HCT116 (cell line): ENCODE measurements around the gene DDOST. TPM values are rescaled to one million over a fixed set of nuclear protein-coding genes. Genes with fewer than 3 reads are reported as not detected.

Experiments used
- ATAC-seq: fragments of 200-7000 bp; cut with Tn5 transposase; 2 replicates; pipeline ENCODE4 v1.9.1; 2020; ENCODE audit warnings: mild to moderate bottlenecking, moderate library complexity
- BruUV-seq: library from RNA; stranded (reverse); fragments of 400-500 nt; replicated peaks from 2 replicates; lab custom pipeline; 2021; lab: Mats Ljungman, UMichigan
- CTCF ChIA-PET: fragments of 300-600 bp; sonication (Branson Sonifier 250); formaldehyde crosslinking; loops from one replicate; lab custom pipeline; 2021; ENCODE audit warnings: antibody characterized with exemption; lab: Charles Lee
- POLR2A ChIA-PET: fragments of 300-600, 350-600 bp; sonication (Branson Sonifier 250); formaldehyde crosslinking; loops from one replicate; lab custom pipeline; 2021; ENCODE audit warnings: antibody characterized with exemption; lab: Charles Lee
- RAD21 ChIA-PET, 2 experiments: fragments of 300-600 bp; sonication (Branson Sonifier 250); formaldehyde crosslinking; loops; one replicate each; lab custom pipeline; 2023; ENCODE audit warnings: low total read pairs in 2 of 2; ENCODE audit not compliant: uncharacterized antibody in 2 of 2, unreplicated experiment in 2 of 2, low non-redundant PET in 1 of 2; lab: Charles Lee
- DNase-seq: peaks from one replicate; pipeline ENCODE4 v3.0.0-alpha.2; 2010; ENCODE audit warnings: low read depth, low spot score
- H2AFZ ChIP-seq: fragments of 200-600 bp; shearing (Covaris generic), sonication (generic); 2 replicates; pipeline ENCODE4 v1.6.1; 2017; ENCODE audit warnings: low read depth, mixed run types, mixed read lengths, antibody characterized with exemption, low read length; ENCODE audit not compliant: poor library complexity, severe bottlenecking
- H3K27ac ChIP-seq: 2 replicates; pipeline ENCODE4 v1.5.1; 2012; ENCODE audit warnings: low read depth, low read length
- H3K27me3 ChIP-seq: fragments of 200-600 bp; sonication (generic); 2 replicates; pipeline ENCODE4 v1.6.1; 2016; ENCODE audit warnings: mixed run types, low read length, mixed read lengths; ENCODE audit not compliant: insufficient read depth
- H3K36me3 ChIP-seq, 2 experiments: fragments of 200-500 bp in 1 of 2; fragments of 200-600 bp in 1 of 2; sonication (Bioruptor generic) in 1 of 2; sonication (generic) in 1 of 2; 2 replicates each; pipeline versions ENCODE4 v1.5.1 to v1.6.1; 2014 to 2016; ENCODE audit warnings: low read length in 2 of 2, inconsistent platforms in 1 of 2, mixed read lengths in 1 of 2, mixed run types in 1 of 2; ENCODE audit not compliant: insufficient read depth in 2 of 2, control insufficient read depth in 1 of 2
- H3K4me1 ChIP-seq, 2 experiments: fragments of 200-600 bp in 1 of 2; sonication (generic) in 1 of 2; 2 replicates each; pipeline versions ENCODE4 v1.5.1 to v1.6.1; 2012 to 2017; ENCODE audit warnings: low read length in 2 of 2, inconsistent platforms in 1 of 2, mild to moderate bottlenecking in 1 of 2, mixed read lengths in 1 of 2, mixed run types in 1 of 2, moderate library complexity in 1 of 2; ENCODE audit not compliant: insufficient read depth in 2 of 2, control insufficient read depth in 1 of 2
- H3K4me2 ChIP-seq: fragments of 200-600 bp; sonication (generic); 2 replicates; pipeline ENCODE4 v1.6.1; 2017; ENCODE audit warnings: mixed run types, low read length, mixed read lengths
- H3K4me3 ChIP-seq, 2 experiments: fragments of 200-600 bp in 1 of 2; sonication (generic) in 1 of 2; replicated peaks in 1 of 2; 2 replicates each; pipeline ENCODE4 v1.5.1; 2011 to 2016; ENCODE audit warnings: low read length in 2 of 2, control low read depth in 1 of 2, low read depth in 1 of 2, mild to moderate bottlenecking in 1 of 2, mixed read lengths in 1 of 2, mixed run types in 1 of 2
- H3K79me2 ChIP-seq: fragments of 200-600 bp; sonication (generic); 2 replicates; pipeline ENCODE4 v1.6.1; 2017; ENCODE audit warnings: mild to moderate bottlenecking, mixed run types, low read length, moderate library complexity, mixed read lengths; ENCODE audit not compliant: insufficient read depth
- H3K9ac ChIP-seq: fragments of 200-600 bp; sonication (generic); 2 replicates; pipeline ENCODE4 v1.6.1; 2016; ENCODE audit warnings: low read length, mixed read lengths
- H3K9me2 ChIP-seq: fragments of 200-600 bp; sonication (generic), shearing (Covaris generic); 2 replicates; pipeline ENCODE4 v1.6.1; 2017; ENCODE audit warnings: mixed run types, mild to moderate bottlenecking, moderate library complexity; ENCODE audit not compliant: insufficient read depth
- H3K9me3 ChIP-seq, 2 experiments: fragments of 200-500 bp in 1 of 2; fragments of 200-600 bp in 1 of 2; sonication (Bioruptor generic) in 1 of 2; sonication (generic) in 1 of 2; 2 replicates each; pipeline ENCODE4 v1.6.1; 2014 to 2017; ENCODE audit warnings: low read length in 2 of 2, mixed read lengths in 2 of 2, inconsistent platforms in 1 of 2, low read depth in 1 of 2, mild to moderate bottlenecking in 1 of 2, mixed run types in 1 of 2, moderate library complexity in 1 of 2; ENCODE audit not compliant: control insufficient read depth in 1 of 2, insufficient read depth in 1 of 2
- H4K20me1 ChIP-seq: fragments of 200-600 bp; sonication (generic), shearing (Covaris generic); 2 replicates; pipeline ENCODE4 v1.6.1; 2017; ENCODE audit warnings: mixed run types, mild to moderate bottlenecking, moderate library complexity; ENCODE audit not compliant: insufficient read depth
- CBX3 ChIP-seq: IDR thresholded peaks from 2 replicates; pipeline ENCODE4 v1.6.1; 2012; ENCODE audit warnings: low read depth
- CEBPB ChIP-seq: IDR thresholded peaks from 2 replicates; pipeline ENCODE4 v1.6.1; 2012; ENCODE audit warnings: low read depth
- EGR1 ChIP-seq: IDR thresholded peaks from 2 replicates; pipeline ENCODE4 v1.6.1; 2012; ENCODE audit warnings: low read depth
- ELF1 ChIP-seq: IDR thresholded peaks from 2 replicates; pipeline ENCODE4 v1.6.1; 2012; ENCODE audit warnings: low read depth, borderline replicate concordance
- EZH2phosphoT487 ChIP-seq: fragments of 200-600 bp; IDR thresholded peaks from 2 replicates; pipeline ENCODE4 v1.6.1; 2018; ENCODE audit warnings: antibody characterized with exemption, borderline replicate concordance
- POLR2AphosphoS5 ChIP-seq: IDR thresholded peaks from 2 replicates; pipeline ENCODE4 v1.6.1; 2011; ENCODE audit warnings: mild to moderate bottlenecking, low read depth, low read length, moderate library complexity
- RAD21 ChIP-seq: IDR thresholded peaks from 2 replicates; pipeline ENCODE4 v1.6.1; 2012; ENCODE audit warnings: low read depth, mild to moderate bottlenecking
- SP1 ChIP-seq: IDR thresholded peaks from 2 replicates; pipeline ENCODE4 v1.6.1; 2012; ENCODE audit warnings: low read depth
- SRF ChIP-seq: IDR thresholded peaks from 2 replicates; pipeline ENCODE4 v1.6.1; 2012; ENCODE audit warnings: low read depth
- ZFX ChIP-seq: fragments of 450-650 bp; IDR thresholded peaks from 2 replicates; pipeline ENCODE4 v1.6.1; 2017
- ZNF274 ChIP-seq: fragments of 200-500 bp; sonication (Bioruptor generic); IDR thresholded peaks from 2 replicates; pipeline ENCODE4 v1.6.1; 2014; ENCODE audit warnings: mild to moderate bottlenecking, low read depth, low read length, inconsistent platforms
- intact Hi-C: fragments of 100-400 bp; cut with micrococcal nuclease; formaldehyde crosslinking; loops from 2 replicates; pipeline ENCODE4 v1.10.0; 2022
- total RNA-seq: library from RNA; stranded (reverse); gene quantifications from one replicate; pipeline ENCODE4 v1.2.1, GENCODE V29; 2021; ENCODE audit not compliant: unreplicated experiment
- TF ChIP-seq, protein P1 (sequence below): IDR thresholded peaks from 2 replicates; pipeline ENCODE4 v1.6.1; 2012
- TF ChIP-seq, protein P2 (sequence below): IDR thresholded peaks from 2 replicates; pipeline ENCODE4 v1.6.1; 2012; ENCODE audit warnings: low read depth
- TF ChIP-seq, protein P3 (sequence below): IDR thresholded peaks from 2 replicates; pipeline ENCODE4 v1.6.1; 2012
- TF ChIP-seq, protein P4 (sequence below): IDR thresholded peaks from 2 replicates; pipeline ENCODE4 v1.6.1; 2011; ENCODE audit warnings: mild to moderate bottlenecking, low read length, moderate library complexity; ENCODE audit not compliant: insufficient replicate concordance; ENCODE audit errors: extremely low read depth

DDOST gene
- total RNA-seq, 1 experiment from 2014 or later = 387 TPM

DNA sequence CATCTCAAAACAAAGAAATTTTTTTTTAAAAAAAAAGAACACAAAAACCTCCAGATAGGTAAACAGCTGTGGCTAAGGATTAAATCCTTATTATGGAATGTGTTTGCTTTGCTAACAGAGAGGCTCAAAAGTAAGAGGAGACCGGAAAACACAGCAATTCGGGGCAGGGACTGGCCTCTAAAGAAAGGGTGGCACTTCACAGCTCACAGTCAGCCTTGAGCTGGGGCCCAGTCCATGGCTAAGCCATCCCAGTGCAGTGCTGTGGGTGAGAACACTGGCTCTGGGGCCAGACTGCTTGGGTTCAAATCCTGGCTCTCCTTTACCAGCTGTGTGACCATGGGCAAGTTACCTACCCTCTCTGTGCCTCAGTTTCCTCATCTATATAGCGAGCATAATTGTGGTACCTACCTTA is 28.5 kb upstream of the DDOST start:
- BruUV-seq = no TSS peak
- intact Hi-C loops = no loop called here
- Histone ChIP-seq H3K27me3 (no peaks in the 10 kb centered on the region), H3K27ac (no peak overlapping the region), H3K9ac (no peak overlapping the region), H3K9me3 (no peaks in the 10 kb centered on the region), H3K9me2 (no peaks in the 10 kb centered on the region), H3K4me1 (no peaks in the 10 kb centered on the region), H3K4me2 (no peak overlapping the region), H4K20me1 (no peaks in the 10 kb centered on the region), H2AFZ (no peak overlapping the region), H3K79me2 (no peaks in the 10 kb centered on the region), H3K36me3 (no peaks in the 10 kb centered on the region), H3K4me3 (no peak overlapping the region)
- no peak for ATAC-seq
- no peak for TF ChIP-seq RAD21
- TF ChIP-seq CEBPB = no peak
- no peak for TF ChIP-seq CBX3
- no peak for TF ChIP-seq EZH2phosphoT487
- TF ChIP-seq, protein P1, sequence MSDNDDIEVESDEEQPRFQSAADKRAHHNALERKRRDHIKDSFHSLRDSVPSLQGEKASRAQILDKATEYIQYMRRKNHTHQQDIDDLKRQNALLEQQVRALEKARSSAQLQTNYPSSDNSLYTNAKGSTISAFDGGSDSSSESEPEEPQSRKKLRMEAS = no peak
- no peak for TF ChIP-seq SP1
- ChIA-PET POLR2A (no interaction called here), CTCF (no interaction called here), RAD21 (no interaction called here)
- DNase-seq = no peak

DNA sequence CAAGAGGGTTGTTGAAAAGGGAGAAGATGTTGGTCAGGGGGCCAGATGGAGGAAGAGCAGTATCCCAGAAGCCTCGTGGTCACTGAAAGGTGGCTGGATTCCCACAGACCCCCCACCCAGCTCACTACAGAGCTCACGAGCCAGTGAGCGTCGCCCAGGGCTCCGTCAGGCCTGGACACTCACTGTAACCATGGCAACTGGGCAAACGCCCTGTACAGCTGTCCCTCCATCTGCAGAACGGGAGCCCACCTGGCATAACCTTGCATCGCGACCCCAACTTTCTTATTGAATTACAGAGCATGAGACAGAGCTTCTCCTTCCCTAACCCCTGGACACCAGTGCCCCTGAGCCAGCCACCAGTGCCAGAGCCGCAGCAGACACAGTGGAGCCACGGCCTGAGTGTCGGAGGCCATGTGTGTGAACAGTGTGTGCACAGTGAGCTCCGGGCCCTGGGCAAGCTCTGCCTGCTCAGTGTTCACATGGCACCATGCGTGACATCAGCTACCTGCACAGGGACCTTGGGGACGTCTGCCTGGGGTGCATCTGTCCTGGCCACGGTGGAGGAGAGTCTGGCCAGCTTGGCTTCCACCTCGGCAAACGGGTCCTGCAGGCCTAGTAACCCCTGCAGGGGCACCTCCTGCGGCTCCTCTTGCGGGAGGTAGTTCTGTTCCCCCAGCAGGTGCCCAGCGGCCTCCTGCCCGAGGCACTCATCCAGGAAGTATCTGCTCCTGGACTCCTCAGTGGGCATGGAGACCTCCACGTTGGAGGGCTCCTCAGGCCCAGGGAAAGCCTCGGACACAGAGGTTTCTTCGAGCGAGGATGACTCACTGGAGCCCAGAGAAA is 25.9 kb upstream of the DDOST start:
- DNase-seq (no peak), ATAC-seq (no peak)
- no peaks in the 10 kb centered on the region for H3K27me3 ChIP-seq
- ChIA-PET CTCF (no interaction called here), RAD21 (no interaction called here), POLR2A (no interaction called here)
- H3K9me2 ChIP-seq = no peaks in the 10 kb centered on the region
- no peak overlapping the region for H3K4me2 ChIP-seq
- no peak overlapping the region for H2AFZ ChIP-seq
- H4K20me1 ChIP-seq = no peaks in the 10 kb centered on the region
- no peak overlapping the region for H3K27ac ChIP-seq
- BruUV-seq = no TSS peak
- H3K79me2 ChIP-seq = no peaks in the 10 kb centered on the region
- H3K36me3 ChIP-seq = no peaks in the 10 kb centered on the region
- no peaks in the 10 kb centered on the region for H3K4me1 ChIP-seq
- intact Hi-C loops = no loop called here
- no peak overlapping the region for H3K4me3 ChIP-seq
- no peak overlapping the region for H3K9ac ChIP-seq
- no peaks in the 10 kb centered on the region for H3K9me3 ChIP-seq
- TF ChIP-seq, protein P2, sequence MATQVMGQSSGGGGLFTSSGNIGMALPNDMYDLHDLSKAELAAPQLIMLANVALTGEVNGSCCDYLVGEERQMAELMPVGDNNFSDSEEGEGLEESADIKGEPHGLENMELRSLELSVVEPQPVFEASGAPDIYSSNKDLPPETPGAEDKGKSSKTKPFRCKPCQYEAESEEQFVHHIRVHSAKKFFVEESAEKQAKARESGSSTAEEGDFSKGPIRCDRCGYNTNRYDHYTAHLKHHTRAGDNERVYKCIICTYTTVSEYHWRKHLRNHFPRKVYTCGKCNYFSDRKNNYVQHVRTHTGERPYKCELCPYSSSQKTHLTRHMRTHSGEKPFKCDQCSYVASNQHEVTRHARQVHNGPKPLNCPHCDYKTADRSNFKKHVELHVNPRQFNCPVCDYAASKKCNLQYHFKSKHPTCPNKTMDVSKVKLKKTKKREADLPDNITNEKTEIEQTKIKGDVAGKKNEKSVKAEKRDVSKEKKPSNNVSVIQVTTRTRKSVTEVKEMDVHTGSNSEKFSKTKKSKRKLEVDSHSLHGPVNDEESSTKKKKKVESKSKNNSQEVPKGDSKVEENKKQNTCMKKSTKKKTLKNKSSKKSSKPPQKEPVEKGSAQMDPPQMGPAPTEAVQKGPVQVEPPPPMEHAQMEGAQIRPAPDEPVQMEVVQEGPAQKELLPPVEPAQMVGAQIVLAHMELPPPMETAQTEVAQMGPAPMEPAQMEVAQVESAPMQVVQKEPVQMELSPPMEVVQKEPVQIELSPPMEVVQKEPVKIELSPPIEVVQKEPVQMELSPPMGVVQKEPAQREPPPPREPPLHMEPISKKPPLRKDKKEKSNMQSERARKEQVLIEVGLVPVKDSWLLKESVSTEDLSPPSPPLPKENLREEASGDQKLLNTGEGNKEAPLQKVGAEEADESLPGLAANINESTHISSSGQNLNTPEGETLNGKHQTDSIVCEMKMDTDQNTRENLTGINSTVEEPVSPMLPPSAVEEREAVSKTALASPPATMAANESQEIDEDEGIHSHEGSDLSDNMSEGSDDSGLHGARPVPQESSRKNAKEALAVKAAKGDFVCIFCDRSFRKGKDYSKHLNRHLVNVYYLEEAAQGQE = no peak
- no peak for TF ChIP-seq EGR1
- TF ChIP-seq, protein P3, sequence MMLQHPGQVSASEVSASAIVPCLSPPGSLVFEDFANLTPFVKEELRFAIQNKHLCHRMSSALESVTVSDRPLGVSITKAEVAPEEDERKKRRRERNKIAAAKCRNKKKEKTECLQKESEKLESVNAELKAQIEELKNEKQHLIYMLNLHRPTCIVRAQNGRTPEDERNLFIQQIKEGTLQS = no peak
- no peak for TF ChIP-seq ZFX
- no peak for TF ChIP-seq ELF1
- no peak for TF ChIP-seq POLR2AphosphoS5
- TF ChIP-seq CEBPB = no peak
- TF ChIP-seq CBX3 = no peak
- no peak for TF ChIP-seq SRF
- no peak for TF ChIP-seq ZNF274
- TF ChIP-seq, protein P4, sequence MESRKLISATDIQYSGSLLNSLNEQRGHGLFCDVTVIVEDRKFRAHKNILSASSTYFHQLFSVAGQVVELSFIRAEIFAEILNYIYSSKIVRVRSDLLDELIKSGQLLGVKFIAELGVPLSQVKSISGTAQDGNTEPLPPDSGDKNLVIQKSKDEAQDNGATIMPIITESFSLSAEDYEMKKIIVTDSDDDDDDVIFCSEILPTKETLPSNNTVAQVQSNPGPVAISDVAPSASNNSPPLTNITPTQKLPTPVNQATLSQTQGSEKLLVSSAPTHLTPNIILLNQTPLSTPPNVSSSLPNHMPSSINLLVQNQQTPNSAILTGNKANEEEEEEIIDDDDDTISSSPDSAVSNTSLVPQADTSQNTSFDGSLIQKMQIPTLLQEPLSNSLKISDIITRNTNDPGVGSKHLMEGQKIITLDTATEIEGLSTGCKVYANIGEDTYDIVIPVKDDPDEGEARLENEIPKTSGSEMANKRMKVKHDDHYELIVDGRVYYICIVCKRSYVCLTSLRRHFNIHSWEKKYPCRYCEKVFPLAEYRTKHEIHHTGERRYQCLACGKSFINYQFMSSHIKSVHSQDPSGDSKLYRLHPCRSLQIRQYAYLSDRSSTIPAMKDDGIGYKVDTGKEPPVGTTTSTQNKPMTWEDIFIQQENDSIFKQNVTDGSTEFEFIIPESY = no peak
